Endothelial cell of umbilical vein (primary cell): ENCODE data around the gene HTR6. TPM values are rescaled to one million over a fixed set of nuclear protein-coding genes. Genes with fewer than 3 reads are reported as not detected.

Experiments
- BruUV-seq: library from RNA; stranded (reverse); fragments of 400-500 nt; replicated peaks from 2 replicates; lab custom pipeline; 2021; lab: Mats Ljungman, UMichigan
- CTCF ChIA-PET: fragments of 300-600, 350-600 bp; sonication (Branson Sonifier 250); formaldehyde crosslinking; loops from one replicate; lab custom pipeline; 2021; ENCODE audit warnings: antibody characterized with exemption, inconsistent platforms; lab: Charles Lee
- POLR2A ChIA-PET: fragments of 300-600, 350-600 bp; sonication (Branson Sonifier 250); formaldehyde crosslinking; loops from one replicate; lab custom pipeline; 2021; ENCODE audit warnings: antibody characterized with exemption, inconsistent platforms; lab: Charles Lee
- DNase-seq: peaks from one replicate; pipeline ENCODE4 v3.0.0-alpha.2; 2011; ENCODE audit warnings: low read depth, low spot score
- FAIRE-seq: peaks from 2 replicates; lab custom pipeline; 2011; peaks lifted over from hg19 to GRCh38; lab: Jason Lieb, UNC
- H2AFZ ChIP-seq: 2 replicates; pipeline ENCODE4 v1.6.0; 2012; ENCODE audit warnings: low read depth, low read length, control low read depth, inconsistent platforms
- H3K27ac ChIP-seq: 2 replicates; pipeline ENCODE4 v1.5.1; 2011; ENCODE audit warnings: low read depth, mild to moderate bottlenecking, control low read depth, low read length, moderate library complexity; ENCODE audit not compliant: insufficient read depth
- H3K27me3 ChIP-seq, 2 experiments: 2 replicates each; pipeline versions ENCODE4 v1.6.0 to v1.6.1; 2011; ENCODE audit warnings: low read length in 2 of 2, mixed read lengths in 1 of 2; ENCODE audit not compliant: control insufficient read depth in 2 of 2, insufficient read depth in 2 of 2
- H3K36me3 ChIP-seq, 2 experiments: 2 replicates in 1 of 2; 3 replicates in 1 of 2; pipeline ENCODE4 v1.5.1; 2011; ENCODE audit warnings: low read length in 2 of 2, mild to moderate bottlenecking in 1 of 2, moderate library complexity in 1 of 2; ENCODE audit not compliant: control insufficient read depth in 2 of 2, insufficient read depth in 2 of 2; ENCODE audit errors: extremely low read depth in 1 of 2
- H3K4me1 ChIP-seq: 3 replicates; pipeline ENCODE4 v1.5.1; 2011; ENCODE audit warnings: mild to moderate bottlenecking, low read length; ENCODE audit not compliant: control insufficient read depth, insufficient read depth; ENCODE audit errors: extremely low read depth
- H3K4me2 ChIP-seq: 2 replicates; pipeline ENCODE4 v1.6.1; 2011; ENCODE audit warnings: low read length, control low read depth, mixed read lengths; ENCODE audit not compliant: insufficient read depth
- H3K4me3 ChIP-seq, 3 experiments: fragments of 200-600 bp in 1 of 3; sonication (generic), shearing (Covaris generic) in 1 of 3; replicated peaks in 1 of 3; 2 replicates each; pipeline ENCODE4 v1.5.1; 2011 to 2016; ENCODE audit warnings: control low read depth in 3 of 3, low read length in 3 of 3, mild to moderate bottlenecking in 2 of 3, inconsistent platforms in 1 of 3, low read depth in 1 of 3, moderate library complexity in 1 of 3; ENCODE audit not compliant: insufficient read depth in 1 of 3
- H3K79me2 ChIP-seq: 2 replicates; pipeline ENCODE4 v1.6.0; 2012; ENCODE audit warnings: low read length, inconsistent platforms; ENCODE audit not compliant: control insufficient read depth, insufficient read depth
- H3K9ac ChIP-seq: replicated peaks from 2 replicates; pipeline ENCODE3; 2011; ENCODE audit warnings: low read length, control low read depth; ENCODE audit not compliant: insufficient read depth; ENCODE audit errors: extremely low read depth
- H3K9me1 ChIP-seq: replicated peaks from 3 replicates; pipeline ENCODE4 v1.6.0; 2011; ENCODE audit warnings: mild to moderate bottlenecking, low read length; ENCODE audit not compliant: control insufficient read depth, insufficient read depth; ENCODE audit errors: extremely low read depth
- H3K9me3 ChIP-seq: replicated peaks from 2 replicates; pipeline ENCODE4 v1.5.1; 2012; ENCODE audit warnings: low read length, inconsistent platforms; ENCODE audit not compliant: control insufficient read depth, insufficient read depth
- H4K20me1 ChIP-seq: replicated peaks from 2 replicates; pipeline ENCODE3; 2011; ENCODE audit warnings: mild to moderate bottlenecking, low read length; ENCODE audit not compliant: control insufficient read depth, insufficient read depth; ENCODE audit errors: extremely low read depth
- EZH2 ChIP-seq: IDR thresholded peaks from 2 replicates; pipeline ENCODE4 v1.6.1; 2012; ENCODE audit warnings: borderline replicate concordance, low read depth, mild to moderate bottlenecking, moderate library complexity, low read length, inconsistent platforms; ENCODE audit not compliant: severe bottlenecking
- FOS ChIP-seq: IDR thresholded peaks from 2 replicates; pipeline ENCODE4 v1.6.1; 2011; ENCODE audit warnings: mild to moderate bottlenecking, low read length, moderate library complexity, borderline replicate concordance; ENCODE audit not compliant: insufficient read depth
- GATA2 ChIP-seq: IDR thresholded peaks from 2 replicates; pipeline ENCODE4 v1.7.0; 2011; ENCODE audit warnings: low read depth, mild to moderate bottlenecking, moderate library complexity, mixed read lengths, low read length; ENCODE audit not compliant: insufficient read length, insufficient read depth
- JUN ChIP-seq: IDR thresholded peaks from 2 replicates; pipeline ENCODE4 v1.6.1; 2011; ENCODE audit warnings: borderline replicate concordance, low read depth; ENCODE audit not compliant: insufficient read length, insufficient read depth
- MYC ChIP-seq: IDR thresholded peaks from one replicate; pipeline ENCODE4 v1.6.1; 2011; ENCODE audit warnings: mild to moderate bottlenecking, low read depth, low read length
- POLR2A ChIP-seq: IDR thresholded peaks from 2 replicates; pipeline ENCODE4 v1.6.1; 2012; ENCODE audit warnings: low read depth, mild to moderate bottlenecking, control low read depth, low read length
- POLR2AphosphoS5 ChIP-seq: IDR thresholded peaks from 2 replicates; pipeline ENCODE4 v1.6.1; 2012; ENCODE audit warnings: low read depth, mild to moderate bottlenecking, control low read depth, low read length, moderate library complexity; ENCODE audit not compliant: insufficient read depth
- dilution Hi-C: fragments of 300-500 bp; cut with MboI; formaldehyde crosslinking; loops from one replicate; pipeline ENCODE4 v1.15.0; 2019; ENCODE audit warnings: low sequenced_read_pairs; ENCODE audit not compliant: extremely low pct_ligation_motif_present
- intact Hi-C: fragments of 100-400 bp; cut with micrococcal nuclease; formaldehyde crosslinking; loops from one replicate; pipeline ENCODE4 v1.10.0; 2022
- polyA plus RNA-seq, 4 experiments: library from polyadenylated mRNA; depleted of rRNA in 3 of 4; stranded (reverse) in 3 of 4; unstranded in 1 of 4; fragments of >200 nt; gene quantifications; 2 replicates each; pipeline versions ENCODE4 v1.2.1 to v1.2.3, GENCODE V29; 2011 to 2012; ENCODE audit warnings: missing spikeins in 1 of 4
- total RNA-seq: library from RNA; stranded (reverse); gene quantifications from 2 replicates; pipeline ENCODE4 v1.2.3, GENCODE V29; 2021
- TF ChIP-seq, protein P1 (sequence below), 2 donors: IDR thresholded peaks; 1 replicate in 1 of 2; 2 replicates in 1 of 2; pipeline ENCODE4 v1.5.1; 2011; ENCODE audit warnings: low read length in 2 of 2, mild to moderate bottlenecking in 2 of 2, moderate library complexity in 2 of 2, control low read depth in 1 of 2, inconsistent platforms in 1 of 2, low read depth in 1 of 2; ENCODE audit not compliant: insufficient read depth in 1 of 2; ENCODE audit errors: extremely low read depth in 1 of 2
- TF ChIP-seq, protein P2 (sequence below): IDR thresholded peaks from 2 replicates; pipeline ENCODE4 v1.6.1; 2011; ENCODE audit not compliant: insufficient read depth, insufficient read length

The HTR6 gene
- total and polyA plus RNA-seq, 2 donors (not counting 3 experiments of a cell fraction or from before 2014, with no cell fraction given) = not detected

DNA sequence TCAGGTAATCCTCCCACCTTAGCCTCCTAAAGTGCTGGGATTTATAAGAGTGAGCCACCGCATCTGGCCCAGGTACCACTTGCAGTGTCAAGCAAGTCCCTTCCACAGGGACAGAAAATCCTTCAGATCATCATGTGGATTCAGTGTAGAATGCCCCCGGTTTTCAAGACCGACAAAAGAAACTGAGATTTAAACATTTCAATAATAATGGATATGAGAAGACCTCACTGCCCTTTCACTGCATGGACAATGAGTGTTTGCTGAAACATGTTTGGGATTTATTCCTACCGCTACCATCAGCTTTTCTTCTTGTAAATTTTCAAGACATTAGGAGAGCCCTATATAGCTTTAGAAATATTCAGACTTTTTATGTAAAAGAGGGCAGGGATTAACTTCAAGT is 41.5 kb downstream of the HTR6 start:
- POLR2A ChIA-PET = no interaction called here
- intact Hi-C loops = no loop called here
- BruUV-seq = no TSS peak

More for the DNA sequence above, 41.5 kb downstream of the HTR6 start:
- dilution Hi-C loops = no loop called here
- Histone ChIP-seq H3K4me1 (no peaks in the 10 kb centered on the region), H4K20me1 (no peaks in the 10 kb centered on the region), H3K9me3 (no peaks in the 10 kb centered on the region), H2AFZ (no peak overlapping the region), H3K4me2 (no peak overlapping the region), H3K27ac (no peak overlapping the region), H3K79me2 (no peaks in the 10 kb centered on the region), H3K27me3 (no peaks in the 10 kb centered on the region), H3K9me1 (no peaks in the 10 kb centered on the region), H3K36me3 (no peaks in the 10 kb centered on the region), H3K4me3 (no peak overlapping the region), H3K9ac (no peak overlapping the region)
- TF ChIP-seq POLR2A = no peak
- TF ChIP-seq POLR2AphosphoS5 = no peak
- TF ChIP-seq MYC = no peak
- no peak for TF ChIP-seq EZH2
- TF ChIP-seq FOS = no peak
- TF ChIP-seq GATA2 = no peak
- TF ChIP-seq, protein P1, sequence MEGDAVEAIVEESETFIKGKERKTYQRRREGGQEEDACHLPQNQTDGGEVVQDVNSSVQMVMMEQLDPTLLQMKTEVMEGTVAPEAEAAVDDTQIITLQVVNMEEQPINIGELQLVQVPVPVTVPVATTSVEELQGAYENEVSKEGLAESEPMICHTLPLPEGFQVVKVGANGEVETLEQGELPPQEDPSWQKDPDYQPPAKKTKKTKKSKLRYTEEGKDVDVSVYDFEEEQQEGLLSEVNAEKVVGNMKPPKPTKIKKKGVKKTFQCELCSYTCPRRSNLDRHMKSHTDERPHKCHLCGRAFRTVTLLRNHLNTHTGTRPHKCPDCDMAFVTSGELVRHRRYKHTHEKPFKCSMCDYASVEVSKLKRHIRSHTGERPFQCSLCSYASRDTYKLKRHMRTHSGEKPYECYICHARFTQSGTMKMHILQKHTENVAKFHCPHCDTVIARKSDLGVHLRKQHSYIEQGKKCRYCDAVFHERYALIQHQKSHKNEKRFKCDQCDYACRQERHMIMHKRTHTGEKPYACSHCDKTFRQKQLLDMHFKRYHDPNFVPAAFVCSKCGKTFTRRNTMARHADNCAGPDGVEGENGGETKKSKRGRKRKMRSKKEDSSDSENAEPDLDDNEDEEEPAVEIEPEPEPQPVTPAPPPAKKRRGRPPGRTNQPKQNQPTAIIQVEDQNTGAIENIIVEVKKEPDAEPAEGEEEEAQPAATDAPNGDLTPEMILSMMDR (IDR thresholded peaks at IDR 0.05; ENCODE audit: extremely low read depth in 1 of 2, insufficient read depth in 1 of 2, low read depth in 1 of 2, low read length in 2 of 2) = no peak
- no peak for TF ChIP-seq JUN
- TF ChIP-seq, protein P2, sequence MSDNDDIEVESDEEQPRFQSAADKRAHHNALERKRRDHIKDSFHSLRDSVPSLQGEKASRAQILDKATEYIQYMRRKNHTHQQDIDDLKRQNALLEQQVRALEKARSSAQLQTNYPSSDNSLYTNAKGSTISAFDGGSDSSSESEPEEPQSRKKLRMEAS = no peak
- CTCF ChIA-PET = interaction anchor here (1.4 to 8.6 kb wide), 3 partner anchors 9 to 44 kb away, joined by 9 to 200 read pairs (median 53); partner anchors contain the start of gene HTR6
- DNase-seq = no peak
- FAIRE-seq = no peak
